GM23338 (cell line): ENCODE results near the gene TF. TPM values are rescaled to one million over a fixed set of nuclear protein-coding genes. Genes with fewer than 3 reads are reported as not detected.

Experiments
- ATAC-seq: fragments of 200-7000 bp; cut with Tn5 transposase; 3 replicates; pipeline ENCODE4 v1.9.1; 2020
- DNase-seq: peaks from one replicate; pipeline ENCODE4 v3.0.0-alpha.2; 2015; ENCODE audit warnings: low spot score
- H2AFZ ChIP-seq: fragments of 200-600 bp; sonication (generic); 2 replicates; pipeline ENCODE4 v1.8.0; 2016; ENCODE audit warnings: antibody characterized with exemption, mild to moderate bottlenecking, moderate library complexity
- H3F3A ChIP-seq: fragments of 200-600 bp; sonication (generic); replicated peaks from 2 replicates; pipeline ENCODE4 v1.8.0; 2017; ENCODE audit warnings: antibody characterized with exemption, mixed run types, low read depth
- H3K27ac ChIP-seq: fragments of 200-600 bp; sonication (generic); 2 replicates; pipeline ENCODE4 v1.6.1; 2016; ENCODE audit warnings: low read depth
- H3K27me3 ChIP-seq: fragments of 200-600 bp; sonication (generic); 2 replicates; pipeline ENCODE4 v1.8.0; 2016; ENCODE audit warnings: mild to moderate bottlenecking, mixed run types, moderate library complexity; ENCODE audit not compliant: insufficient read depth
- H3K36me3 ChIP-seq: fragments of 200-600 bp; sonication (generic); 2 replicates; pipeline ENCODE4 v1.8.0; 2016; ENCODE audit warnings: mild to moderate bottlenecking; ENCODE audit not compliant: insufficient read depth
- H3K4me1 ChIP-seq: fragments of 200-600 bp; sonication (generic); 2 replicates; pipeline ENCODE4 v1.8.0; 2016; ENCODE audit warnings: mild to moderate bottlenecking, moderate library complexity; ENCODE audit not compliant: insufficient read depth
- H3K4me2 ChIP-seq: fragments of 200-600 bp; sonication (generic); 2 replicates; pipeline ENCODE4 v1.7.1; 2017; ENCODE audit warnings: mixed run types
- H3K4me3 ChIP-seq: fragments of 200-600 bp; sonication (generic); 2 replicates; pipeline ENCODE4 v1.6.1; 2016; ENCODE audit warnings: mixed run types
- H3K79me2 ChIP-seq: fragments of 200-600 bp; sonication (generic); replicated peaks from 2 replicates; pipeline ENCODE4 v1.8.0; 2017; ENCODE audit warnings: mild to moderate bottlenecking; ENCODE audit not compliant: insufficient read depth
- H3K9me2 ChIP-seq: fragments of 200-600 bp; sonication (generic); 2 replicates; pipeline ENCODE4 v1.8.0; 2017; ENCODE audit not compliant: insufficient read depth
- H4K20me1 ChIP-seq: fragments of 200-600 bp; sonication (generic); replicated peaks from 2 replicates; pipeline ENCODE4 v1.8.0; 2017; ENCODE audit warnings: mild to moderate bottlenecking; ENCODE audit not compliant: insufficient read depth
- H3K27ac Mint-ChIP-seq: 2 replicates; pipeline ENCODE4 v1.8.0; 2020; ENCODE audit warnings: inconsistent platforms, mild to moderate bottlenecking, moderate library complexity, mixed read lengths
- H3K27me3 Mint-ChIP-seq: 3 replicates; pipeline ENCODE4 v1.8.0; 2022; ENCODE audit warnings: low read depth, mild to moderate bottlenecking, moderate library complexity, mixed read lengths, inconsistent platforms; ENCODE audit not compliant: insufficient read depth, poor library complexity
- H3K36me3 Mint-ChIP-seq: 3 replicates; pipeline ENCODE4 v1.8.0; 2021; ENCODE audit warnings: low read depth, mild to moderate bottlenecking, inconsistent platforms, moderate library complexity, mixed read lengths
- H3K4me1 Mint-ChIP-seq: 3 replicates; pipeline ENCODE4 v1.8.0; 2020; ENCODE audit warnings: mild to moderate bottlenecking, inconsistent platforms, mixed read lengths
- H3K4me3 Mint-ChIP-seq: 3 replicates; pipeline ENCODE4 v1.8.0; 2021; ENCODE audit warnings: moderate library complexity, mild to moderate bottlenecking, inconsistent platforms, mixed read lengths
- H3K9me3 Mint-ChIP-seq: 3 replicates; pipeline ENCODE4 v1.8.0; 2020; ENCODE audit warnings: moderate library complexity, mild to moderate bottlenecking, inconsistent platforms, mixed read lengths
- CREB1 ChIP-seq: fragments of 250-450 bp; sonication (Bioruptor Pico); IDR thresholded peaks from 2 replicates; pipeline ENCODE4 v1.5.0; 2020; ENCODE audit warnings: low read depth, mild to moderate bottlenecking, moderate library complexity
- CTCF ChIP-seq, 2 experiments: fragments of 200-600 bp in 1 of 2; sonication (generic) in 1 of 2; conservative IDR thresholded peaks; 2 replicates each; pipeline versions ENCODE4 v1.5.1 to v1.6.1; 2016 to 2017; ENCODE audit warnings: antibody characterized with exemption in 2 of 2, low read depth in 2 of 2, mild to moderate bottlenecking in 2 of 2, moderate library complexity in 1 of 2
- EZH2 ChIP-seq: fragments of 200-600 bp; sonication (generic); IDR thresholded peaks from one replicate; pipeline ENCODE4 v1.8.0; 2017; ENCODE audit warnings: antibody characterized with exemption, mild to moderate bottlenecking, low read depth; ENCODE audit not compliant: unreplicated experiment
- JUNB ChIP-seq: IDR thresholded peaks from one replicate; pipeline ENCODE4 v1.6.1; 2016; ENCODE audit warnings: antibody characterized with exemption; ENCODE audit not compliant: unreplicated experiment
- NANOG ChIP-seq: IDR thresholded peaks from 2 replicates; pipeline ENCODE4 v1.6.1; 2016; ENCODE audit warnings: antibody characterized with exemption, borderline replicate concordance
- POLR2AphosphoS5 ChIP-seq: IDR thresholded peaks from 2 replicates; pipeline ENCODE4 v1.6.1; 2016; ENCODE audit warnings: antibody characterized with exemption, low read depth
- REST ChIP-seq: IDR thresholded peaks from one replicate; pipeline ENCODE4 v1.6.1; 2018; ENCODE audit warnings: antibody characterized with exemption; ENCODE audit not compliant: unreplicated experiment
- STAT1 ChIP-seq: IDR thresholded peaks from one replicate; pipeline ENCODE4 v1.6.1; 2016; ENCODE audit warnings: antibody characterized with exemption; ENCODE audit not compliant: unreplicated experiment
- ZNF331 ChIP-seq: fragments of 250-450 bp; sonication (Bioruptor Pico); IDR thresholded peaks from 2 replicates; pipeline ENCODE4 v1.5.0; 2020; ENCODE audit warnings: low read depth, mild to moderate bottlenecking, moderate library complexity
- polyA plus RNA-seq: library from polyadenylated mRNA; unstranded; fragments of >200 nt; fragmentation: Nextera tagmentation; extraction: Ambion mirVana; gene quantifications from 2 replicates; pipeline ENCODE4 v1.2.1, GENCODE V29; 2016
- total RNA-seq: library from RNA; depleted of rRNA; stranded (reverse); fragments of >200 nt; shearing (Covaris generic); gene quantifications from 2 replicates; pipeline ENCODE4 v1.2.3, GENCODE V29; 2014

TF gene
- total and polyA plus RNA-seq, 2 experiments from 2014 or later: 0.03 to 0.76 TPM

- H3K36me3 Mint-ChIP-seq: no peaks in the 10 kb centered on the region
- ATAC-seq (no peak), DNase-seq (no peak)
- H3K4me3 Mint-ChIP-seq: no peak overlapping the region
- H3K9me3 Mint-ChIP-seq: no peaks in the 10 kb centered on the region
- peaks cover 2% of the 10 kb centered on the region for H3K27me3 Mint-ChIP-seq
- Histone ChIP-seq H3K79me2 (no peaks in the 10 kb centered on the region), H3K36me3 (no peaks in the 10 kb centered on the region), H3K4me3 (no peak overlapping the region), H3K27ac (no peak overlapping the region), H2AFZ (no peak overlapping the region), H3F3A (no peaks in the 10 kb centered on the region), H4K20me1 (no peaks in the 10 kb centered on the region), H3K4me1 (peaks cover 7% of the 10 kb centered on the region; the same call in 1 of the 2 replicates), H3K27me3 (no peaks in the 10 kb centered on the region), H3K4me2 (no peak overlapping the region), H3K9me2 (0 out of 2 replicates have a peak, but pooled peaks cover 5% of the 10 kb centered on the region)
- H3K27ac Mint-ChIP-seq: no peak overlapping the region
- peaks cover 18% of the 10 kb centered on the region for H3K4me1 Mint-ChIP-seq
- TF ChIP-seq ZNF331: no peak
- no peak for TF ChIP-seq STAT1
- no peak for TF ChIP-seq JUNB
- TF ChIP-seq EZH2: no peak
- no peak for TF ChIP-seq POLR2AphosphoS5
- no peak for TF ChIP-seq CREB1 (CRISPR knock-in tag)
- TF ChIP-seq CTCF (conservative IDR thresholded peaks at IDR 0.05; ENCODE audit: low read depth in 2 of 2): no peak
Observed at GRCh38 chr3:133761605-133762484, 15.7 kb downstream of the TF start.

GRCh38 chr3:133762539-133762938, 16.3 kb downstream of the TF start:
- Histone ChIP-seq H3F3A (no peaks in the 10 kb centered on the region), H4K20me1 (no peaks in the 10 kb centered on the region), H3K27ac (no peak overlapping the region), H3K4me1 (peaks cover 7% of the 10 kb centered on the region; the same call in 1 of the 2 replicates), H2AFZ (no peak overlapping the region), H3K27me3 (no peaks in the 10 kb centered on the region), H3K9me2 (0 out of 2 replicates have a peak, but pooled peaks cover 5% of the 10 kb centered on the region), H3K36me3 (no peaks in the 10 kb centered on the region), H3K4me2 (no peak overlapping the region), H3K4me3 (no peak overlapping the region), H3K79me2 (no peaks in the 10 kb centered on the region)
- H3K4me1 Mint-ChIP-seq: peaks cover 12% of the 10 kb centered on the region
- DNase-seq (no peak), ATAC-seq (no peak)
- H3K4me3 Mint-ChIP-seq: no peak overlapping the region
- H3K27ac Mint-ChIP-seq: no peak overlapping the region
- H3K9me3 Mint-ChIP-seq: no peaks in the 10 kb centered on the region
- H3K27me3 Mint-ChIP-seq: no peaks in the 10 kb centered on the region
- no peaks in the 10 kb centered on the region for H3K36me3 Mint-ChIP-seq
- TF ChIP-seq REST (no peak), CTCF (conservative IDR thresholded peaks at IDR 0.05; ENCODE audit: low read depth in 2 of 2) (no peak), NANOG (no peak)
